Stimulated activated CD8-positive, alpha-beta memory T cell treated with anti-CD3 and anti-CD28 coated beads, Interleukin-12 subunit alpha, Interleukin-12 subunit beta, amount 100 ng/mL, for 4 hours (primary cell): ENCODE data around the gene CYP1B1.
"Not testable (repeated sequence)": the region's sequence is repeated elsewhere in the genome, so short reads cannot be mapped to it uniquely, and the experiment has no call there.

Source experiments
- DNase-seq: peaks from one replicate; pipeline ENCODE4 v3.0.0-alpha.2; 2020; ENCODE audit warnings: low read depth

CYP1B1 gene

GRCh38 chr2:38075507-38076151 lies at the start of gene CYP1B1:
Gene CYP1B1 (minus strand): TSS chr2:38076151. CDS start chr2:38075388, 763 bp downstream.
- no peak for DNase-seq

GRCh38 chr2:38125007-38125406 lies 49.1 kb upstream of the CYP1B1 start:
- no peak for DNase-seq

- DNase-seq, result no peak
Observed at GRCh38 chr2:38123911-38124310, 48.0 kb upstream of the CYP1B1 start.

GRCh38 chr2:38122344-38122743 lies 46.4 kb upstream of the CYP1B1 start:
- DNase-seq, result no peak

DNA sequence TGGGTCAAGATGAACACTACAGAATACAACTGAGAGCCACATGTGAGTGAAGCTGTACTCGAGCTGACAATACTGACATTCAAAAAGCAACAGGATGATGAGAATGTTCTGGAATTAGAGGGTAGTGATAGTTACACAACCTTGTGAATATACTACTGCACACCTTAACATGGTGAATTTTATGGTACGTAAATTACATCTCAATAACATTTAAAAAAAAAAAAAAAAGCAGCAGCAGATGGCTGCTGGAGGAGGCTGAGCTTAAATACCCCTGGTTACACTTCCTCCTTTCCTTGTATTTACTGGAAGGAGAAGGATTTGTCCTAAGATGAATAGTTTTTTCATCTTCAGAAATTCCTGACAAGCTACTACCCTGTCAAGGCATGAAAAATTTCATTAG lies 45.5 kb upstream of the CYP1B1 start:
- no peak for DNase-seq

GRCh38 chr2:38120829-38121228 lies 44.9 kb upstream of the CYP1B1 start:
- DNase-seq, result no peak

GRCh38 chr2:38120264-38120592 lies 44.3 kb upstream of the CYP1B1 start:
- DNase-seq, result no peak

GRCh38 chr2:38116762-38117161 lies 40.8 kb upstream of the CYP1B1 start:
- no peak for DNase-seq

- no peak for DNase-seq
Observed at GRCh38 chr2:38115216-38116032, 39.5 kb upstream of the CYP1B1 start.

GRCh38 chr2:38113981-38114708 lies 38.2 kb upstream of the CYP1B1 start:
- no peak for DNase-seq

- DNase-seq, result no peak
Observed at GRCh38 chr2:38113051-38113450, 37.1 kb upstream of the CYP1B1 start.

DNA sequence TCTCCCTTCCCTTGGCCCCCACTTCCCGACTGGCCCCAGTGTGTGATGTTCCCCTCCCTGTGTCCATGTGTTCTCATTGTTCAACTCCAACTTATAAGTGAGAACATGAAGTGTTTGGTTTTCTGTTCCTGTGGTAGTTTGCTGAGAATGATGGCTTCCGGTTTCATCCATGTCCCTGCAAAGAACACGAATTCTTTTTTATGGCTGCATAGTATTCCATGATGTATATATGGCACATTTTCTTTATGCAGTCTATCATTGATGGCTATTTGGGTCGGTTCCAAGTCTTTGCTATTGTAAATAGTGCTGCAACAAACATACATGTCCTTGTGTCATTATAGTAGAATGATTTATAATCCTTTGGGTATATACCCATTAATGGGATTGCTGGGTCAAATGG lies 35.4 kb upstream of the CYP1B1 start:
- DNase-seq, result not testable (repeated sequence)

DNA sequence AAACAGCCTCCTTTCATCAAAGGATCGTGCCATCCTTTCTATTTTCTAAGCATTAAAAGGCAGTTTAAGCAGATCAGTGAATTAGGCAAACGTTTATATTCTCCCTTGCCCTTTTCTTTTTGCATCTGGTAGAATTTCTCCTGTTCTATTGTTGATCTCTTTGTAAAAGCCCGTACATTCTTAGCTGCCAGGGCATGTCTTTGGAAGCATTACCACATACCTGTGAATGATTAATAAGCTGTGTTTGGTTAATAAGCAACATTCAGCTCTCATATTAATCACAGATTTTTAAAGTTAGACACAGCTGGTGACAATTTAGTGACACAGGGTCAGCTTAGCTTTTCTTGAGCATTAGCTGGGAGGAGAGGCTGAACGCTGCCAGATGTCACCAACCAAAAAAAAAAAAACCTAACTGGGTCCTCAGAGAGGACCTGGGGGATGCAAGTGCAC lies 33.8 kb upstream of the CYP1B1 start:
- DNase-seq, result no peak

GRCh38 chr2:38108907-38109731 lies 33.2 kb upstream of the CYP1B1 start:
- no peak for DNase-seq

- no peak for DNase-seq
Observed at GRCh38 chr2:38107738-38108410, 31.9 kb upstream of the CYP1B1 start.

DNA sequence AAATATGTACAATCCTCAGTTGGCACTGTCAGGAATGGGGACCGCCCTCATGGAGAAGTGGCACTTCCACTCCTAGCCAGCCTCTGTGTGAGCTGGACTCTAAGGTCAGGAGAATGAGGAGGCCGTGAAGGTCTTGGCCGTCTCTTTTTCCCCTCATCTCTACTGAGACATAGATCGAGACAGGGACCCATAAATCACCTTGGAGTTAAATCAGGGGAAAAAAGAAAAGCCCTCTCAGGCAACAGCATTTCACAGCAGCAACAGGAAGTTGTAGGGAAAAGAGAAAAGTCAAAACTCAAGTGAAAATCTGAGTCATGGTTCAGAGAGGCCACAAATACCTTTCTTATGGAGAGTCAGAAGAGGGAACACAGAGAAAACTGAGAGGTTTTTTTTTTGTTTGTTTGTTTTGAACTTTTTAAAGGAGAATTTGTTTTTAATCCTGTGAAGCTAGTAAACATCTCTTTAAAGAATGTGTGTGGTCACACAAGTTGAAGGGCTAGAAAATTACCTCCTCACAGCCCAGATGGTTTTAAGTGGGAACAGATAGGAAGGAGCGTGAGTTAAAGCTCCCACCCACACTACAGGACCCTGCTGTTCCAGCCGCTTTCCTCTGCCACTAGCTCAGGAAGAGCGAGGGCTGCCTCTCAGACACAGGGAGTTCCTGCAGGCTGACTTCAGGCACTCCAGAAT lies 30.6 kb upstream of the CYP1B1 start:
- no peak for DNase-seq

DNA sequence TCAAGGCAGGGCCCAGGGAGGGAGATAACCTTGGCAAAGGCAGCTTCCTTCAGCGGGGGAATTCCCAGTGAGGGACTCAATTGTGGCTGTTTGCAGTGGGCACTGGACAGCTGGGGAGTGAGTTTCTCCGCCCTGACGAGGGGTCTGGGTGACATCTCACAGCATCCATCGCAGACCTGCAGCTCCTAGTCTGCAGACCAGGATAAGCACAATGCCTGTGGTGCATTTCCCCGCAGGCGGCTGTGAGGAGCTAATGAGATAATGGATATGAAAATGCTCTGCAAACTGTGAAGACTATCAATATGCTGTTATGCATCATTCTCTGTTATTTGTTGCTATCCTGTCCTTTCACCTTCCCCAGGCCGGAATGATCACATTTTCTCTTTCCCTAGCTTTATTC lies 30.0 kb upstream of the CYP1B1 start:
- no peak for DNase-seq

DNA sequence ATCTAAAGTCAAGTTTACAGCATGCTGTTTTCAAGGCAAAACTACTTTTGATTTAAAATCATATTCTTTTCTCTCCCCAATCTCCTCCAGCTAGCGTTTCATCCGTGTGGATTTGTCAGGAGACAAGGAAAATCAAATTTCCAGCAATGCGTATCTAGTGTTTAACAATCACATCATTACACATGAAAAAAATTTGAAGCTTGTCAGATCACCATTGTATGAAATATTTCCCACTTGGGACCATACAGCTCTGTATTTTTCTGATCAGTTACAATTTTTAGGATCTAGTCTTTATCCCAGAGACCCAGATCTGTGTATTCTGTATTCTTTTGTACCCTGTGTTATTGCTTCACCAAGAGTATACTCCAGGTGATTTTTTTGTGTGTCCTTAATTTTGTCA lies 28.6 kb upstream of the CYP1B1 start:
- no peak for DNase-seq

DNA sequence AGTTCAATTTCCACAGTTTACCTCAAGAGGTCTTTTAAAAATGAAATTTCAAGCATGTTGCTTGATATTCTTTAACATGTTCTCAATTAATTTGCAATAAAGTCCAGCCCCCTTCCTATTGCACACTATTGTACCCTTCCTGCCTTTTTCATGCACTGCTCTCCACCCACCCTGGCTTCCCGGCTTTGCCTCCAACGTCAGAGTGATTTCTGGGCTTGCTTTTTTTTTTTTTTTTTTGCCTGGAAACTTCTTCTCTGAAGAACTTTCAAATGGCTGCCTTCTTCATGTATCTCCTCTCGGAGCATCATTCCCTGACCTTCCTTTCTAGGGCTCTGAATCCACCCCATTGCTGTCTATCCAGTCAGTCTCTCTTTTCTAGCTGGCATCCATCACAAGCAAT lies 24.4 kb upstream of the CYP1B1 start:
- DNase-seq, result no peak

GRCh38 chr2:38099099-38100028 lies 23.4 kb upstream of the CYP1B1 start:
- no peak for DNase-seq
